ENCODE measurements around the gene NCDN. TPM values are rescaled to one million over a fixed set of nuclear protein-coding genes. Genes with fewer than 3 reads are reported as not detected.

NCDN gene
- total RNA-seq, 1 donor from 2014 or later: 12.5 TPM

GRCh38 chr1:35536556-35537162 lies 20.9 kb upstream of the NCDN start:
- no peak overlapping the region for H3K4me3 ChIP-seq (ENCODE audit: low read depth, low read length)
- no peak for DNase-seq (ENCODE audit: low read depth)
- TF ChIP-seq CTCF (conservative IDR thresholded peaks at IDR 0.05; ENCODE audit: low read depth, low read length): no peak

GRCh38 chr1:35537806-35538205 lies 19.8 kb upstream of the NCDN start:
- no peak overlapping the region for H3K4me3 ChIP-seq (ENCODE audit: low read depth, low read length)
- TF ChIP-seq CTCF (conservative IDR thresholded peaks at IDR 0.05; ENCODE audit: low read depth, low read length): no peak
- DNase-seq (ENCODE audit: low read depth): no peak

GRCh38 chr1:35539073-35539823 lies 18.4 kb upstream of the NCDN start:
- DNase-seq (ENCODE audit: low read depth): no peak
- no peak overlapping the region for H3K4me3 ChIP-seq (ENCODE audit: low read depth, low read length)
- no peak for TF ChIP-seq CTCF (conservative IDR thresholded peaks at IDR 0.05; ENCODE audit: low read depth, low read length)

- DNase-seq (ENCODE audit: low read depth): no peak
- no peak for TF ChIP-seq CTCF (conservative IDR thresholded peaks at IDR 0.05; ENCODE audit: low read depth, low read length)
- no peak overlapping the region for H3K4me3 ChIP-seq (ENCODE audit: low read depth, low read length)
Observed at GRCh38 chr1:35539824-35540261, 17.8 kb upstream of the NCDN start.

- DNase-seq (ENCODE audit: low read depth): peak; percentile 54
- TF ChIP-seq CTCF (conservative IDR thresholded peaks at IDR 0.05; ENCODE audit: low read depth, low read length): peak; percentile 70
- H3K4me3 ChIP-seq (ENCODE audit: low read depth, low read length): no peak overlapping the region
Observed at GRCh38 chr1:35544976-35545375, 12.6 kb upstream of the NCDN start.

GRCh38 chr1:35546614-35547013 lies 11.0 kb upstream of the NCDN start:
- no peak overlapping the region for H3K4me3 ChIP-seq (ENCODE audit: low read depth, low read length)
- no peak for TF ChIP-seq CTCF (conservative IDR thresholded peaks at IDR 0.05; ENCODE audit: low read depth, low read length)
- DNase-seq (ENCODE audit: low read depth): no peak

- no peak for DNase-seq (ENCODE audit: low read depth)
- no peak for TF ChIP-seq CTCF (conservative IDR thresholded peaks at IDR 0.05; ENCODE audit: low read depth, low read length)
- H3K4me3 ChIP-seq (ENCODE audit: low read depth, low read length): no peak overlapping the region
Observed at GRCh38 chr1:35553851-35554250, 3.7 kb upstream of the NCDN start.
